K562 (cell line): ENCODE data around the gene C1orf167. TPM values are rescaled to one million over a fixed set of nuclear protein-coding genes. Genes with fewer than 3 reads are reported as not detected.

Source experiments
- ATAC-seq: fragments of 200-7000 bp; cut with Tn5 transposase; 3 replicates; pipeline ENCODE4 v1.9.1; 2020; ENCODE audit warnings: moderate library complexity
- BruUV-seq: library from RNA; stranded (reverse); fragments of 400-500 nt; replicated peaks from 2 replicates; lab custom pipeline; 2021; lab: Mats Ljungman, UMichigan
- CTCF ChIA-PET: fragments of 300-600 bp; formaldehyde crosslinking; extraction: SDS; loops from one replicate; lab custom pipeline; 2021; ENCODE audit warnings: low intra/inter-chr PET ratio; lab: Yijun Ruan, JAX
- POLR2A ChIA-PET: fragments of 300-600, 350-650 bp; sonication (Branson Sonifier 250); formaldehyde crosslinking; extraction: SDS; loops from one replicate; lab custom pipeline; 2021; ENCODE audit warnings: antibody characterized with exemption, inconsistent platforms; lab: Yijun Ruan, JAX
- DNase-seq, 4 experiments: peaks; one replicate each; pipeline versions ENCODE4 v3.0.0 to v3.0.0-alpha.2; 2011 to 2018; ENCODE audit warnings: low spot score in 3 of 4, mixed read lengths in 3 of 4; ENCODE audit errors: extremely low read depth in 1 of 4
- FAIRE-seq: peaks from 2 replicates; lab custom pipeline; 2011; peaks lifted over from hg19 to GRCh38; lab: Jason Lieb, UNC
- H2AFZ ChIP-seq: 2 replicates; pipeline ENCODE4 v1.6.0; 2011; ENCODE audit warnings: low read depth, low read length, control low read depth, inconsistent platforms
- H3K27ac ChIP-seq: fragments of 200-600 bp; 3 replicates; pipeline ENCODE4 v1.8.0; 2011; ENCODE audit warnings: low read depth, mild to moderate bottlenecking, control low read depth, inconsistent platforms, low read length, moderate library complexity, mixed read lengths; ENCODE audit errors: extremely low read depth
- H3K27me3 ChIP-seq, 2 experiments: fragments of 300-600 bp in 1 of 2; 2 replicates in 1 of 2; 3 replicates in 1 of 2; pipeline versions ENCODE4 v1.6.0 to v1.8.0; 2011; ENCODE audit warnings: inconsistent platforms in 2 of 2, low read length in 2 of 2, mild to moderate bottlenecking in 1 of 2, mixed read lengths in 1 of 2, moderate library complexity in 1 of 2; ENCODE audit not compliant: control insufficient read depth in 2 of 2, insufficient read depth in 2 of 2
- H3K36me3 ChIP-seq: fragments of 300-600 bp; 3 replicates; pipeline ENCODE4 v1.8.0; 2011; ENCODE audit warnings: mild to moderate bottlenecking, low read length, inconsistent platforms; ENCODE audit not compliant: control insufficient read depth, insufficient read depth
- H3K4me1 ChIP-seq, 2 experiments: fragments of 200-600 bp in 1 of 2; replicated peaks in 1 of 2; 2 replicates in 1 of 2; 3 replicates in 1 of 2; pipeline versions ENCODE4 v1.5.1 to v1.8.0; 2011; ENCODE audit warnings: inconsistent platforms in 2 of 2, low read length in 2 of 2, mild to moderate bottlenecking in 1 of 2, mixed read lengths in 1 of 2, moderate library complexity in 1 of 2; ENCODE audit not compliant: control insufficient read depth in 2 of 2, insufficient read depth in 2 of 2
- H3K4me2 ChIP-seq: 2 replicates; pipeline ENCODE4 v1.6.1; 2011; ENCODE audit warnings: low read length, control low read depth, inconsistent platforms, mixed read lengths; ENCODE audit not compliant: insufficient read depth
- H3K4me3 ChIP-seq: fragments of 200-600 bp; sonication (generic), shearing (Covaris generic); 2 replicates; pipeline ENCODE4 v1.5.1; 2016; ENCODE audit warnings: control low read depth, inconsistent platforms
- H3K79me2 ChIP-seq: fragments of 200-600 bp; 3 replicates; pipeline ENCODE4 v1.8.0; 2011; ENCODE audit warnings: low read length, inconsistent platforms; ENCODE audit not compliant: control insufficient read depth, insufficient read depth
- H3K9ac ChIP-seq, 2 experiments: 2 replicates each; pipeline versions ENCODE4 v1.6.0 to v1.6.1; 2011; ENCODE audit warnings: low read depth in 2 of 2, low read length in 2 of 2, control low read depth in 1 of 2, inconsistent platforms in 1 of 2, mild to moderate bottlenecking in 1 of 2, mixed read lengths in 1 of 2; ENCODE audit not compliant: insufficient read depth in 1 of 2
- H3K9me1 ChIP-seq: one replicate; pipeline ENCODE4 v1.6.0; 2011; ENCODE audit warnings: inconsistent platforms, mild to moderate bottlenecking, low read length, moderate library complexity; ENCODE audit not compliant: control insufficient read depth, insufficient read depth
- H3K9me3 ChIP-seq: replicated peaks from 2 replicates; pipeline ENCODE4 v1.5.1; 2011; ENCODE audit warnings: low read depth, low read length, inconsistent platforms; ENCODE audit not compliant: control insufficient read depth, insufficient read depth
- H4K20me1 ChIP-seq: replicated peaks from 2 replicates; pipeline ENCODE4 v1.6.1; 2011; ENCODE audit warnings: low read length, inconsistent platforms, mixed read lengths; ENCODE audit not compliant: control insufficient read depth, insufficient read depth
- BRCA1 ChIP-seq, 2 experiments: fragments of 450-650 bp in 1 of 2; sonication (generic) in 1 of 2; formaldehyde crosslinking in 1 of 2; IDR thresholded peaks; 2 replicates each; pipeline versions ENCODE4 v1.5.0 to v1.6.1; 2017 to 2020; ENCODE audit warnings: mild to moderate bottlenecking in 1 of 2, missing genetic modification reagents in 1 of 2
- DDX20 ChIP-seq: fragments of 450-650 bp; IDR thresholded peaks from 2 replicates; pipeline ENCODE4 v1.6.1; 2016; ENCODE audit warnings: missing genetic modification characterization, low read depth, mild to moderate bottlenecking, missing compliant biosample characterization, moderate library complexity
- GABPA ChIP-seq: fragments of 200-800 bp; sonication (Bioruptor generic); conservative IDR thresholded peaks from 2 replicates; pipeline ENCODE4 v1.6.1; 2016; ENCODE audit warnings: low read depth, missing genetic modification characterization, missing compliant biosample characterization
- MAZ ChIP-seq, 2 experiments: fragments of 450-650 bp in 1 of 2; sonication (generic) in 1 of 2; formaldehyde crosslinking; IDR thresholded peaks in 1 of 2; conservative IDR thresholded peaks in 1 of 2; 2 replicates each; pipeline versions ENCODE4 v1.4.0 to v1.5.0; 2020; ENCODE audit warnings: mild to moderate bottlenecking in 1 of 2, missing genetic modification reagents in 1 of 2
- NBN ChIP-seq: fragments of 450-650 bp; IDR thresholded peaks from 2 replicates; pipeline ENCODE4 v1.6.1; 2016; ENCODE audit warnings: low read depth, mild to moderate bottlenecking
- NCOA1 ChIP-seq: fragments of 450-650 bp; IDR thresholded peaks from 2 replicates; pipeline ENCODE4 v1.6.1; 2016; ENCODE audit warnings: low read depth
- POU5F1 ChIP-seq: fragments of 150-350 bp; IDR thresholded peaks from 2 replicates; pipeline ENCODE4 v1.6.1; 2014; ENCODE audit warnings: borderline replicate concordance, low read length, low read depth, mild to moderate bottlenecking; ENCODE audit not compliant: partially characterized antibody
- RAD21 ChIP-seq, 2 experiments: fragments of 250-450 bp in 1 of 2; fragments of 450-650 bp in 1 of 2; sonication (Bioruptor Pico) in 1 of 2; formaldehyde crosslinking in 1 of 2; IDR thresholded peaks in 1 of 2; conservative IDR thresholded peaks in 1 of 2; 2 replicates each; pipeline versions ENCODE4 v1.4.0 to v1.8.0; 2020 to 2022; ENCODE audit warnings: mild to moderate bottlenecking in 2 of 2, moderate library complexity in 1 of 2
- RCOR1 ChIP-seq, 2 experiments: IDR thresholded peaks; 2 replicates each; pipeline ENCODE4 v1.6.1; 2012; ENCODE audit warnings: low read depth in 2 of 2, low read length in 2 of 2, borderline replicate concordance in 1 of 2, improper control_type of control experiment in 1 of 2
- SMAD1 ChIP-seq: fragments of 150-350 bp; IDR thresholded peaks from 2 replicates; pipeline ENCODE4 v1.6.1; 2014; ENCODE audit warnings: low read length, low read depth; ENCODE audit not compliant: partially characterized antibody
- SMARCA4 ChIP-seq: fragments of 450-650 bp; IDR thresholded peaks from 2 replicates; pipeline ENCODE4 v1.6.1; 2016
- ZFPM2 ChIP-seq: fragments of 250-450 bp; sonication (Bioruptor Pico); IDR thresholded peaks from 2 replicates; pipeline ENCODE4 v1.5.1; 2022; ENCODE audit warnings: mild to moderate bottlenecking
- WGBS: fragments of 100-300 bp; shearing (Covaris generic); methylation state at CpG from one replicate; pipeline ENCODE4 v1.1.6; 2016; ENCODE audit warnings: low coverage, mixed read lengths; ENCODE audit not compliant: insufficient coverage; ENCODE audit errors: missing lambda C conversion rate; 5-methylcytosine and 5-hydroxymethylcytosine counted together
- in situ Hi-C: fragments of 300-500 bp; cut with MboI; formaldehyde crosslinking; loops from 4 replicates; pipeline ENCODE4 v1.15.0; 2018; ENCODE audit warnings: inconsistent platforms, mixed read lengths
- intact Hi-C: fragments of 100-400 bp; cut with micrococcal nuclease; formaldehyde crosslinking; loops from 2 replicates; pipeline ENCODE4 v1.14.2; 2022
- polyA plus RNA-seq, 8 experiments: library from polyadenylated mRNA; depleted of rRNA in 4 of 8; stranded (reverse) in 5 of 8; unstranded in 3 of 8; fragments of >200 nt; fragmentation: Nextera tagmentation in 2 of 8; fragmentation: Illumina TruSeq in 1 of 8; extraction: Ambion mirVana in 2 of 8; extraction: Trizol in 1 of 8; gene quantifications; 2 replicates each; pipeline versions ENCODE4 v1.2.1 to v1.2.3, GENCODE V29; 2011 to 2014; ENCODE audit warnings: inconsistent platforms in 1 of 8, missing spikeins in 1 of 8
- total RNA-seq, 7 experiments: library from RNA; depleted of rRNA in 6 of 7; stranded (reverse); fragments of >200 nt in 6 of 7; fragmentation: Illumina TruSeq in 2 of 7; extraction: Trizol in 2 of 7; gene quantifications; 2 replicates each; pipeline versions ENCODE4 v1.2.1 to v1.2.3, GENCODE V29; 2011 to 2021; ENCODE audit warnings: low replicate concordance in 1 of 7
- TF ChIP-seq, protein P1 (sequence below): fragments of 250-450 bp; sonication (Bioruptor Pico); IDR thresholded peaks from 2 replicates; pipeline ENCODE4 v1.5.0; 2020; ENCODE audit warnings: mild to moderate bottlenecking, borderline replicate concordance
- TF ChIP-seq, protein P2 (sequence below): sonication (generic); formaldehyde crosslinking; IDR thresholded peaks from 2 replicates; pipeline ENCODE4 v1.4.0; 2020; ENCODE audit warnings: mild to moderate bottlenecking, missing genetic modification reagents

Gene C1orf167
- total and polyA plus RNA-seq, 9 of the 15 experiments (the other 6 are each of a cell fraction or from before 2014, with no cell fraction given), result 0.22 to 0.86 (median 0.31) TPM; not detected in 2

GRCh38 chr1:11738783-11739182 is 23.2 kb upstream of the C1orf167 start (continued):
- TF ChIP-seq POU5F1, result no peak
- TF ChIP-seq, protein P1, sequence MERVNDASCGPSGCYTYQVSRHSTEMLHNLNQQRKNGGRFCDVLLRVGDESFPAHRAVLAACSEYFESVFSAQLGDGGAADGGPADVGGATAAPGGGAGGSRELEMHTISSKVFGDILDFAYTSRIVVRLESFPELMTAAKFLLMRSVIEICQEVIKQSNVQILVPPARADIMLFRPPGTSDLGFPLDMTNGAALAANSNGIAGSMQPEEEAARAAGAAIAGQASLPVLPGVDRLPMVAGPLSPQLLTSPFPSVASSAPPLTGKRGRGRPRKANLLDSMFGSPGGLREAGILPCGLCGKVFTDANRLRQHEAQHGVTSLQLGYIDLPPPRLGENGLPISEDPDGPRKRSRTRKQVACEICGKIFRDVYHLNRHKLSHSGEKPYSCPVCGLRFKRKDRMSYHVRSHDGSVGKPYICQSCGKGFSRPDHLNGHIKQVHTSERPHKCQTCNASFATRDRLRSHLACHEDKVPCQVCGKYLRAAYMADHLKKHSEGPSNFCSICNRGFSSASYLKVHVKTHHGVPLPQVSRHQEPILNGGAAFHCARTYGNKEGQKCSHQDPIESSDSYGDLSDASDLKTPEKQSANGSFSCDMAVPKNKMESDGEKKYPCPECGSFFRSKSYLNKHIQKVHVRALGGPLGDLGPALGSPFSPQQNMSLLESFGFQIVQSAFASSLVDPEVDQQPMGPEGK (CRISPR knock-in tag), result no peak
- no peak for TF ChIP-seq BRCA1 (IDR thresholded peaks at IDR 0.05)
- TF ChIP-seq BRCA1 (CRISPR knock-in tag; IDR thresholded peaks at IDR 0.05), result no peak

GRCh38 chr1:11740258-11741192 is 21.5 kb upstream of the C1orf167 start:
- ChIA-PET POLR2A (interaction anchor here (1.2 to 3.1 kb wide), 5 partner anchors 10 to 168 kb away, joined by 4 to 15 read pairs (median 5); no protein-coding TSS in a partner anchor), CTCF (no interaction called here)
- Histone ChIP-seq H3K36me3 (peaks cover 12% of the 10 kb centered on the region; the same call in 2 of the 3 replicates), H3K9ac (peak overlapping the region; percentile 37 to 40; a peak in 3 of 4 replicates), H2AFZ (peak overlapping the region; percentile 19; the same call in 1 of the 2 replicates), H3K4me1 (peaks cover 54 to 56% of the 10 kb centered on the region in 2 experiments), H3K27me3 (no peaks in the 10 kb centered on the region), H3K4me3 (no peak overlapping the region), H3K27ac (peak overlapping the region; percentile 64), H4K20me1 (no peaks in the 10 kb centered on the region), H3K9me1 (peaks cover 7% of the 10 kb centered on the region), H3K79me2 (peaks cover 53% of the 10 kb centered on the region), H3K4me2 (peak overlapping the region; percentile 52), H3K9me3 (no peaks in the 10 kb centered on the region)
- FAIRE-seq (peak; percentile 59), DNase-seq (peak; percentile 48 to 72 (median 54)), ATAC-seq (peak; percentile 8)
- WGBS, result 16% methylated on average over 12 of the region's 15 CpGs
- no TSS peak for BruUV-seq
- in situ Hi-C loops, result no loop called here
- intact Hi-C loops, result no loop called here
- TF ChIP-seq RAD21 (CRISPR knock-in tag; conservative IDR thresholded peaks at IDR 0.05 in 1 of 2, IDR thresholded peaks at IDR 0.05 in 1 of 2) (no peak), GABPA (tag) (peak; percentile 83), SMAD1 (no peak), NBN (peak; percentile 43; the same call in 1 of the 2 replicates), NCOA1 (peak; percentile 67; the same call in 1 of the 2 replicates), ZFPM2 (CRISPR knock-in tag) (no peak), RCOR1 (IDR thresholded peaks at IDR 0.05; ENCODE audit: borderline replicate concordance in 1 of 2, low read depth in 2 of 2, low read length in 2 of 2) (peak in 1 of 2 experiments; percentile 91; a peak in 2 of 4 replicates), MAZ (CRISPR knock-in tag; conservative IDR thresholded peaks at IDR 0.05 in 1 of 2, IDR thresholded peaks at IDR 0.05 in 1 of 2) (peak; percentile 69; a peak in 3 of 4 replicates), SMARCA4 (peak; percentile 71), DDX20 (tag) (no peak)
- TF ChIP-seq, protein P2, sequence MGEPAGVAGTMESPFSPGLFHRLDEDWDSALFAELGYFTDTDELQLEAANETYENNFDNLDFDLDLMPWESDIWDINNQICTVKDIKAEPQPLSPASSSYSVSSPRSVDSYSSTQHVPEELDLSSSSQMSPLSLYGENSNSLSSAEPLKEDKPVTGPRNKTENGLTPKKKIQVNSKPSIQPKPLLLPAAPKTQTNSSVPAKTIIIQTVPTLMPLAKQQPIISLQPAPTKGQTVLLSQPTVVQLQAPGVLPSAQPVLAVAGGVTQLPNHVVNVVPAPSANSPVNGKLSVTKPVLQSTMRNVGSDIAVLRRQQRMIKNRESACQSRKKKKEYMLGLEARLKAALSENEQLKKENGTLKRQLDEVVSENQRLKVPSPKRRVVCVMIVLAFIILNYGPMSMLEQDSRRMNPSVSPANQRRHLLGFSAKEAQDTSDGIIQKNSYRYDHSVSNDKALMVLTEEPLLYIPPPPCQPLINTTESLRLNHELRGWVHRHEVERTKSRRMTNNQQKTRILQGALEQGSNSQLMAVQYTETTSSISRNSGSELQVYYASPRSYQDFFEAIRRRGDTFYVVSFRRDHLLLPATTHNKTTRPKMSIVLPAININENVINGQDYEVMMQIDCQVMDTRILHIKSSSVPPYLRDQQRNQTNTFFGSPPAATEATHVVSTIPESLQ (CRISPR knock-in tag), result no peak
